Adrenal gland (tissue), 5 donors: ENCODE data around the gene NR3C1.

Source experiments
- POLR2A ChIP-seq, 2 donors: fragments of 450-650 bp; IDR thresholded peaks; one replicate each; pipeline ENCODE4 v1.6.1; 2017; ENCODE audit warnings: antibody characterized with exemption in 2 of 2, mild to moderate bottlenecking in 2 of 2, moderate library complexity in 1 of 2
- TF ChIP-seq, protein P1 (sequence below), 6 experiments: fragments of 450-650 bp in 4 of 6; fragments of 200-600 bp in 2 of 6; sonication (generic) in 1 of 6; IDR thresholded peaks; 1 replicate in 5 of 6; 2 replicates in 1 of 6; pipeline versions ENCODE4 v1.5.1 to v1.8.0; 2016 to 2021; ENCODE audit warnings: antibody characterized with exemption in 6 of 6, mild to moderate bottlenecking in 2 of 6, moderate library complexity in 1 of 6
- donor health status: DM: no; HTN: no; CAD: no.

DNA sequence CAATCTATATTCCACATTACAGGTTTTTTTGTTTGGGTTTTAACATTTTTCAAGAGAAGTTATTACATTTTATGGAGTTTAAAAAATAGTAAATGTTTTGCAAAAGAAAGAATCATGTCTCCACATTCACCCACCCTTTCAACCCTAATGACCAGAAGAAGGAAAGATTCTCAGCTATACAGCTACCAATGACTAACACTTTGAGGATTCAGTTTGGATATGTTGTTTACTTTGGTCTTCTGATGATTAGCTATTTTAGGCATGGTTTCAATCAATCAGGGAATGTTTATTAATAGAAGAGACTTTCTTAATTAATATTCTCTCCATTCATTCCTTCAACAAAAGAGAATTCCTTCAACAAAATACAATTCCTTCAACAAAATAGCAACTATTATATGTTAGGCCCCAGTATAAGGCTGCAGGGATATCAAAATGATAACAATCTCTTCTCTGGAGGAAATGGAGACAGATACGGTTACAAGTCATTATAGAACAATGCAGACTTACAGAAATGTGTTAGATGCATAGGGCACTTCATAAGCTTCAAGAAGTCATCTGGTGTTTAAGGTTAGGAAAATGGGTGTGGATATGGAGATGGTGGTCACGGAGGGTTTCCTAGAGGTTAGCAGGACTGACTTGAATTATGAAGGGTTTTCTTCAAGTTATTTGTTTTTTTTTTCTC, 9.3 kb upstream of the NR3C1 start:
- TF ChIP-seq, protein P1, sequence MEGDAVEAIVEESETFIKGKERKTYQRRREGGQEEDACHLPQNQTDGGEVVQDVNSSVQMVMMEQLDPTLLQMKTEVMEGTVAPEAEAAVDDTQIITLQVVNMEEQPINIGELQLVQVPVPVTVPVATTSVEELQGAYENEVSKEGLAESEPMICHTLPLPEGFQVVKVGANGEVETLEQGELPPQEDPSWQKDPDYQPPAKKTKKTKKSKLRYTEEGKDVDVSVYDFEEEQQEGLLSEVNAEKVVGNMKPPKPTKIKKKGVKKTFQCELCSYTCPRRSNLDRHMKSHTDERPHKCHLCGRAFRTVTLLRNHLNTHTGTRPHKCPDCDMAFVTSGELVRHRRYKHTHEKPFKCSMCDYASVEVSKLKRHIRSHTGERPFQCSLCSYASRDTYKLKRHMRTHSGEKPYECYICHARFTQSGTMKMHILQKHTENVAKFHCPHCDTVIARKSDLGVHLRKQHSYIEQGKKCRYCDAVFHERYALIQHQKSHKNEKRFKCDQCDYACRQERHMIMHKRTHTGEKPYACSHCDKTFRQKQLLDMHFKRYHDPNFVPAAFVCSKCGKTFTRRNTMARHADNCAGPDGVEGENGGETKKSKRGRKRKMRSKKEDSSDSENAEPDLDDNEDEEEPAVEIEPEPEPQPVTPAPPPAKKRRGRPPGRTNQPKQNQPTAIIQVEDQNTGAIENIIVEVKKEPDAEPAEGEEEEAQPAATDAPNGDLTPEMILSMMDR (IDR thresholded peaks at IDR 0.05), result no peak
- TF ChIP-seq POLR2A (IDR thresholded peaks at IDR 0.05), result no peak
